ENCODE results near the gene PICK1. TPM values are rescaled to one million over a fixed set of nuclear protein-coding genes. Genes with fewer than 3 reads are reported as not detected.

Gene PICK1
- total and polyA plus RNA-seq, 2 of the 4 experiments (the other 2 are of a cell fraction), result 16.5 to 21.0 TPM

- Histone ChIP-seq H3K14ac (replicated peaks; ENCODE audit: low read depth, low read length) (no peak overlapping the region), H3K4me1 (ENCODE audit: control insufficient read depth, insufficient read depth, low read length) (no peaks in the 10 kb centered on the region), H4K8ac (ENCODE audit: low read depth in 2 of 2, low read length in 2 of 2) (no peak overlapping the region), H3K4me3 (ENCODE audit: insufficient read depth, low read depth, low read length) (no peak overlapping the region), H2BK5ac (ENCODE audit: low read depth, low read length, poor library complexity, severe bottlenecking) (no peak overlapping the region), H2BK15ac (ENCODE audit: low read depth, low read length) (no peak overlapping the region), H3K4me2 (ENCODE audit: low read depth, low read length) (no peak overlapping the region), H3K18ac (ENCODE audit: low read depth, low read length) (no peak overlapping the region), H2AFZ (replicated peaks; ENCODE audit: low read length, poor library complexity) (no peak overlapping the region), H2AK5ac (ENCODE audit: low read depth, low read length) (no peak overlapping the region), H2BK20ac (ENCODE audit: low read depth, low read length) (no peak overlapping the region), H2BK120ac (ENCODE audit: low read depth, low read length) (no peak overlapping the region), H3K36me3 (ENCODE audit: control insufficient read depth, insufficient read depth, low read length) (no peaks in the 10 kb centered on the region), H3K23ac (ENCODE audit: low read depth, low read length) (no peak overlapping the region), H3K9me1 (ENCODE audit: insufficient read depth, low read length) (0 out of 2 replicates have a peak, but pooled peaks cover 4% of the 10 kb centered on the region), H3K27ac (ENCODE audit: insufficient read depth, low read length) (no peak overlapping the region), H3K79me1 (ENCODE audit: low read depth in 1 of 2, low read length in 2 of 2) (no peaks in the 10 kb centered on the region), H3K27me3 (ENCODE audit: control insufficient read depth, insufficient read depth, low read length) (peaks cover 27% of the 10 kb centered on the region), H3K9me3 (ENCODE audit: control insufficient read depth, insufficient read depth, low read length) (no peaks in the 10 kb centered on the region), H3K9ac (ENCODE audit: low read depth, low read length) (no peak overlapping the region), H2AK9ac (replicated peaks; ENCODE audit: low read depth, low read length, poor library complexity) (peak overlapping the region; percentile 35), H3K4ac (ENCODE audit: low read depth, low read length) (no peak overlapping the region), H4K91ac (ENCODE audit: insufficient read depth, low read depth, low read length) (no peak overlapping the region), H4K5ac (ENCODE audit: low read depth, low read length) (no peak overlapping the region), H4K20me1 (ENCODE audit: insufficient read depth, low read length) (no peaks in the 10 kb centered on the region), H3K56ac (ENCODE audit: extremely low read depth, insufficient read depth, low read length) (no peak overlapping the region)
- 60% methylated on average over 3 of the region's 8 CpGs; no CpG with 5 or more reads in 1 of the 2 experiments for WGBS, 2 experiments (ENCODE audit: extremely low coverage in 2 of 2, insufficient read length in 1 of 2)
- POLR2A ChIA-PET (ENCODE audit: unreplicated experiment), result no interaction called here
- intact Hi-C loops (cut with micrococcal nuclease) (no loop called here), in situ Hi-C loops (cut with MboI; ENCODE audit: low sequenced_read_pairs) (no loop called here), dilution Hi-C loops (cut with HindIII; ENCODE audit: low sequenced_read_pairs, unreplicated experiment) (no loop called here)
- BruUV-seq (replicated peaks), result no TSS peak
- DNase-seq, result no peak
- CTCF ChIA-PET, result no interaction called here
- no peak for TF ChIP-seq BHLHE40 (IDR thresholded peaks at IDR 0.05; ENCODE audit: low read depth, low read length)
- TF ChIP-seq POLR2A (IDR thresholded peaks at IDR 0.05; ENCODE audit: low read depth, low read length), result no peak
- TF ChIP-seq MAFK (IDR thresholded peaks at IDR 0.05; ENCODE audit: low read depth, low read length), result no peak
- TF ChIP-seq RFX5 (IDR thresholded peaks at IDR 0.05; ENCODE audit: low read depth, low read length), result no peak
- TF ChIP-seq ELK1 (IDR thresholded peaks at IDR 0.05; ENCODE audit: borderline replicate concordance, low read depth, low read length), result no peak
- TF ChIP-seq USF2 (IDR thresholded peaks at IDR 0.05; ENCODE audit: low read depth, low read length), result no peak
- no peak for TF ChIP-seq FOS (IDR thresholded peaks at IDR 0.05; ENCODE audit: low read depth, low read length)
- no peak for TF ChIP-seq MXI1 (IDR thresholded peaks at IDR 0.05; ENCODE audit: borderline replicate concordance, low read depth, low read length)
- no peak for TF ChIP-seq CHD1 (IDR thresholded peaks at IDR 0.05; ENCODE audit: low read depth, low read length)
- no peak for TF ChIP-seq MAZ (IDR thresholded peaks at IDR 0.05; ENCODE audit: borderline replicate concordance, low read depth, low read length)
- TF ChIP-seq NFE2L2 (IDR thresholded peaks at IDR 0.05; ENCODE audit: low read depth, low read length), result no peak
- no peak for TF ChIP-seq RCOR1 (IDR thresholded peaks at IDR 0.05; ENCODE audit: insufficient replicate concordance, low read length)
- no peak for TF ChIP-seq CEBPB (IDR thresholded peaks at IDR 0.05; ENCODE audit: low read depth, low read length)
- TF ChIP-seq RAD21 (IDR thresholded peaks at IDR 0.05; ENCODE audit: low read length), result no peak
- no peak for TF ChIP-seq SMC3 (IDR thresholded peaks at IDR 0.05; ENCODE audit: low read depth, low read length)
- TF ChIP-seq CTCF (conservative IDR thresholded peaks at IDR 0.05; ENCODE audit: low read depth, low read length), result no peak
- no peak for ATAC-seq (ENCODE audit: low read depth)
Observed at GRCh38 chr22:38025514-38025913, 31.7 kb upstream of the PICK1 start.

Data from IMR-90 (cell line).